Astrocyte of the spinal cord (primary cell): ENCODE results near the gene IGSF11.
"Not testable (repeated sequence)": the region's sequence is repeated elsewhere in the genome, so short reads cannot be mapped to it uniquely, and the experiment has no call there.

ENCODE experiments used
- DNase-seq: peaks from one replicate; pipeline ENCODE4 v3.0.0; 2011; ENCODE audit warnings: low read depth, low spot score
- H3K4me3 ChIP-seq: 2 replicates; pipeline ENCODE4 v1.5.1; 2011; ENCODE audit warnings: low read depth, mild to moderate bottlenecking, low read length, moderate library complexity
- CTCF ChIP-seq: IDR thresholded peaks from 2 replicates; pipeline ENCODE4 v1.5.1; 2012; ENCODE audit warnings: low read depth, mild to moderate bottlenecking, low read length, inconsistent platforms
- in situ Hi-C: cut with HindIII; loops from 2 replicates; pipeline ENCODE4 v1.10.0; 2017; ENCODE audit warnings: low sequenced_read_pairs

Gene IGSF11

GRCh38 chr3:118868051-118868450 is 166.6 kb downstream of the IGSF11 start:
- H3K4me3 ChIP-seq = no peak overlapping the region

GRCh38 chr3:118863731-118864322 is 170.8 kb downstream of the IGSF11 start:
- H3K4me3 ChIP-seq = no peak overlapping the region
- TF ChIP-seq CTCF = no peak
- DNase-seq = no peak
- in situ Hi-C loops = no loop called here

More at GRCh38 chr3:118868051-118868450, 166.6 kb downstream of the IGSF11 start:
- no peak for TF ChIP-seq CTCF
- in situ Hi-C loops = no loop called here
- no peak for DNase-seq

- no peak overlapping the region for H3K4me3 ChIP-seq
- in situ Hi-C loops = no loop called here
- TF ChIP-seq CTCF = no peak
- no peak for DNase-seq
Measured at GRCh38 chr3:118859950-118860349, 174.7 kb downstream of the IGSF11 start.

- in situ Hi-C loops, H3K4me3 ChIP-seq, DNase-seq: not testable (repeated sequence)
Measured at GRCh38 chr3:118851466-118852193, 183.0 kb downstream of the IGSF11 start.

- no peak for TF ChIP-seq CTCF
- H3K4me3 ChIP-seq = no peak overlapping the region
- no peak for DNase-seq
Measured at GRCh38 chr3:118850687-118851086, 184.0 kb downstream of the IGSF11 start.

More at GRCh38 chr3:118850687-118851086, 184.0 kb downstream of the IGSF11 start:
- in situ Hi-C loops = no loop called here
